OCI-LY3 (cell line): ENCODE data around the gene ANO8.

Source experiments
- CTCF ChIP-seq: fragments of 200-600, 300-600 bp; sonication (generic); IDR thresholded peaks from 2 replicates; pipeline ENCODE4 v1.5.1; 2014; ENCODE audit warnings: antibody characterized with exemption, low read length, low read depth
- EZH2phosphoT487 ChIP-seq: fragments of 200-600 bp; shearing (Covaris generic); IDR thresholded peaks from 2 replicates; pipeline ENCODE4 v1.6.1; 2018; ENCODE audit warnings: antibody characterized with exemption, mixed run types, low read depth

GRCh38 chr19:17296273-17296672 lies 38.4 kb downstream of the ANO8 start:
- TF ChIP-seq CTCF (no peak), EZH2phosphoT487 (no peak)
